Tibial artery (tissue), 4 donors: ENCODE data around the gene LIPM.

Experiments
- DNase-seq, 2 donors: peaks; one replicate each; pipeline ENCODE4 v3.0.0-alpha.2; 2019
- H3K27ac ChIP-seq, 2 donors: fragments of 200-600 bp; sonication (generic) in 1 of 2; 1 replicate in 1 of 2; 2 replicates in 1 of 2; pipeline ENCODE4 v1.5.1; 2018 to 2019; ENCODE audit warnings: mild to moderate bottlenecking in 1 of 2
- H3K27me3 ChIP-seq, 2 donors: fragments of 200-600 bp; sonication (generic) in 1 of 2; one replicate each; pipeline versions ENCODE4 v1.5.1 to v1.6.0; 2016 to 2019
- H3K36me3 ChIP-seq, 3 donors: fragments of 200-600 bp; sonication (generic) in 2 of 3; one replicate each; pipeline ENCODE4 v1.5.1; 2016 to 2019; ENCODE audit warnings: mild to moderate bottlenecking in 2 of 3
- H3K4me1 ChIP-seq, 4 donors: fragments of 200-600 bp; sonication (generic) in 2 of 4; 1 replicate in 3 of 4; 2 replicates in 1 of 4; pipeline ENCODE4 v1.5.1; 2016 to 2019
- H3K4me3 ChIP-seq, 2 donors: fragments of 200-600 bp; sonication (generic) in 1 of 2; 1 replicate in 1 of 2; 2 replicates in 1 of 2; pipeline ENCODE4 v1.5.1; 2018 to 2019; ENCODE audit warnings: mild to moderate bottlenecking in 2 of 2
- H3K9me3 ChIP-seq, 3 donors: fragments of 200-600 bp; sonication (generic) in 1 of 3; one replicate each; pipeline ENCODE4 v1.5.1; 2016 to 2019
- CTCF ChIP-seq, 2 experiments: fragments of 200-600 bp in 1 of 2; fragments of 450-650 bp in 1 of 2; IDR thresholded peaks; one replicate each; pipeline ENCODE4 v1.5.1; 2017 to 2019; ENCODE audit warnings: antibody characterized with exemption in 2 of 2, mild to moderate bottlenecking in 1 of 2, moderate library complexity in 1 of 2
- intact Hi-C: fragments of 100-400 bp; cut with DNase I; formaldehyde crosslinking; loops from one replicate; pipeline ENCODE4 v1.15.0; 2023; ENCODE audit warnings: low total_unique reads

The LIPM gene

GRCh38 chr10:88813200-88813599 is 10.7 kb downstream of the LIPM start:
- H3K27me3 ChIP-seq = peaks cover 0 to 8% of the 10 kb centered on the region in 2 donors
- H3K27ac ChIP-seq = no peak overlapping the region
- TF ChIP-seq CTCF (IDR thresholded peaks at IDR 0.05) = no peak
- H3K4me1 ChIP-seq = no peaks in the 10 kb centered on the region
- H3K4me3 ChIP-seq = no peak overlapping the region
- no peaks in the 10 kb centered on the region for H3K9me3 ChIP-seq
- DNase-seq = no peak
- H3K36me3 ChIP-seq = no peaks in the 10 kb centered on the region
- intact Hi-C loops = no loop called here

GRCh38 chr10:88819290-88819689 is 16.8 kb downstream of the LIPM start:
- DNase-seq = no peak
- Histone ChIP-seq H3K27ac (no peak overlapping the region), H3K36me3 (no peaks in the 10 kb centered on the region), H3K4me3 (no peak overlapping the region), H3K27me3 (peaks cover 0 to 2% of the 10 kb centered on the region in 2 donors), H3K9me3 (no peaks in the 10 kb centered on the region), H3K4me1 (no peaks in the 10 kb centered on the region)
- TF ChIP-seq CTCF (IDR thresholded peaks at IDR 0.05) = no peak
- intact Hi-C loops = no loop called here

GRCh38 chr10:88820748-88821401 is 18.3 kb downstream of the LIPM start:
- no peak overlapping the region for H3K4me3 ChIP-seq
- H3K4me1 ChIP-seq = no peaks in the 10 kb centered on the region
- no peak for TF ChIP-seq CTCF (IDR thresholded peaks at IDR 0.05)
- H3K27ac ChIP-seq = no peak overlapping the region
- no peaks in the 10 kb centered on the region for H3K27me3 ChIP-seq
- no peaks in the 10 kb centered on the region for H3K9me3 ChIP-seq
- intact Hi-C loops = no loop called here
- no peaks in the 10 kb centered on the region for H3K36me3 ChIP-seq
- no peak for DNase-seq

- DNase-seq = no peak
- Histone ChIP-seq H3K36me3 (no peaks in the 10 kb centered on the region), H3K27ac (no peak overlapping the region), H3K4me3 (no peak overlapping the region), H3K27me3 (no peaks in the 10 kb centered on the region), H3K9me3 (no peaks in the 10 kb centered on the region), H3K4me1 (no peaks in the 10 kb centered on the region)
- TF ChIP-seq CTCF (IDR thresholded peaks at IDR 0.05) = no peak
- intact Hi-C loops = no loop called here
These were observed 23.9 kb downstream of the LIPM start for GRCh38 chr10:88826388-88826787.

- H3K27me3 ChIP-seq = no peaks in the 10 kb centered on the region
- no peak for TF ChIP-seq CTCF (IDR thresholded peaks at IDR 0.05)
- no peaks in the 10 kb centered on the region for H3K9me3 ChIP-seq
- no peak overlapping the region for H3K4me3 ChIP-seq
- H3K27ac ChIP-seq = no peak overlapping the region
- intact Hi-C loops = no loop called here
- H3K4me1 ChIP-seq = no peaks in the 10 kb centered on the region
- no peak for DNase-seq
- H3K36me3 ChIP-seq = no peaks in the 10 kb centered on the region
These were observed 25.1 kb downstream of the LIPM start for GRCh38 chr10:88827671-88828070.

GRCh38 chr10:88828310-88828709 is 25.8 kb downstream of the LIPM start:
- DNase-seq = no peak
- Histone ChIP-seq H3K36me3 (no peaks in the 10 kb centered on the region), H3K27me3 (no peaks in the 10 kb centered on the region), H3K4me3 (no peak overlapping the region), H3K4me1 (no peaks in the 10 kb centered on the region), H3K27ac (no peak overlapping the region), H3K9me3 (no peaks in the 10 kb centered on the region)
- intact Hi-C loops = no loop called here
- TF ChIP-seq CTCF (IDR thresholded peaks at IDR 0.05) = no peak
